Right atrium auricular region (tissue), 2 donors: ENCODE results near the gene ITGA1. TPM values are rescaled to one million over a fixed set of nuclear protein-coding genes. Genes with fewer than 3 reads are reported as not detected.

Experiments
- DNase-seq: peaks from one replicate; pipeline ENCODE4 v3.0.0-alpha.2; 2019; ENCODE audit warnings: low spot score
- H3K27ac ChIP-seq, 2 donors: fragments of 200-600 bp; sonication (generic); 1 replicate in 1 of 2; 2 replicates in 1 of 2; pipeline ENCODE4 v1.5.1; 2016 to 2019
- H3K27me3 ChIP-seq, 2 donors: fragments of 200-600 bp; sonication (generic); one replicate each; pipeline versions ENCODE4 v1.5.1 to v1.6.0; 2017 to 2019
- H3K36me3 ChIP-seq: fragments of 200-600 bp; sonication (generic); one replicate; pipeline ENCODE4 v1.5.1; 2016
- H3K4me1 ChIP-seq, 2 donors: fragments of 200-600 bp; sonication (generic); one replicate each; pipeline versions ENCODE4 v1.5.1 to v1.6.0; 2017 to 2019
- H3K4me3 ChIP-seq, 2 donors: fragments of 200-600 bp; sonication (generic); 1 replicate in 1 of 2; 2 replicates in 1 of 2; pipeline ENCODE4 v1.5.1; 2017 to 2019; ENCODE audit warnings: mild to moderate bottlenecking in 1 of 2, moderate library complexity in 1 of 2
- H3K9me3 ChIP-seq, 2 donors: fragments of 200-600 bp; sonication (generic); one replicate each; pipeline ENCODE4 v1.5.1; 2019
- total RNA-seq, 2 donors: library from RNA; depleted of rRNA; stranded (reverse); fragments of >200 nt; gene quantifications; one replicate each; pipeline ENCODE4 v1.1.0, GENCODE V29; 2016
- TF ChIP-seq, protein P1 (sequence below), 2 donors: fragments of 200-600 bp; sonication (generic); IDR thresholded peaks; one replicate each; pipeline ENCODE4 v1.5.1; 2019; ENCODE audit warnings: antibody characterized with exemption in 2 of 2

The ITGA1 gene
- total RNA-seq, 2 donors from 2014 or later = 13.2 to 26.8 TPM

- no peaks in the 10 kb centered on the region for H3K27me3 ChIP-seq
- H3K4me1 ChIP-seq = peaks cover 0 to 7% of the 10 kb centered on the region in 2 donors
- DNase-seq = no peak
- TF ChIP-seq, protein P1, sequence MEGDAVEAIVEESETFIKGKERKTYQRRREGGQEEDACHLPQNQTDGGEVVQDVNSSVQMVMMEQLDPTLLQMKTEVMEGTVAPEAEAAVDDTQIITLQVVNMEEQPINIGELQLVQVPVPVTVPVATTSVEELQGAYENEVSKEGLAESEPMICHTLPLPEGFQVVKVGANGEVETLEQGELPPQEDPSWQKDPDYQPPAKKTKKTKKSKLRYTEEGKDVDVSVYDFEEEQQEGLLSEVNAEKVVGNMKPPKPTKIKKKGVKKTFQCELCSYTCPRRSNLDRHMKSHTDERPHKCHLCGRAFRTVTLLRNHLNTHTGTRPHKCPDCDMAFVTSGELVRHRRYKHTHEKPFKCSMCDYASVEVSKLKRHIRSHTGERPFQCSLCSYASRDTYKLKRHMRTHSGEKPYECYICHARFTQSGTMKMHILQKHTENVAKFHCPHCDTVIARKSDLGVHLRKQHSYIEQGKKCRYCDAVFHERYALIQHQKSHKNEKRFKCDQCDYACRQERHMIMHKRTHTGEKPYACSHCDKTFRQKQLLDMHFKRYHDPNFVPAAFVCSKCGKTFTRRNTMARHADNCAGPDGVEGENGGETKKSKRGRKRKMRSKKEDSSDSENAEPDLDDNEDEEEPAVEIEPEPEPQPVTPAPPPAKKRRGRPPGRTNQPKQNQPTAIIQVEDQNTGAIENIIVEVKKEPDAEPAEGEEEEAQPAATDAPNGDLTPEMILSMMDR (IDR thresholded peaks at IDR 0.05) = no peak
- H3K9me3 ChIP-seq = no peaks in the 10 kb centered on the region
- H3K27ac ChIP-seq = no peak overlapping the region
- no peaks in the 10 kb centered on the region for H3K36me3 ChIP-seq
- H3K4me3 ChIP-seq = no peak overlapping the region
Measured at GRCh38 chr5:52880541-52880940, 92.8 kb downstream of the ITGA1 start.

DNA sequence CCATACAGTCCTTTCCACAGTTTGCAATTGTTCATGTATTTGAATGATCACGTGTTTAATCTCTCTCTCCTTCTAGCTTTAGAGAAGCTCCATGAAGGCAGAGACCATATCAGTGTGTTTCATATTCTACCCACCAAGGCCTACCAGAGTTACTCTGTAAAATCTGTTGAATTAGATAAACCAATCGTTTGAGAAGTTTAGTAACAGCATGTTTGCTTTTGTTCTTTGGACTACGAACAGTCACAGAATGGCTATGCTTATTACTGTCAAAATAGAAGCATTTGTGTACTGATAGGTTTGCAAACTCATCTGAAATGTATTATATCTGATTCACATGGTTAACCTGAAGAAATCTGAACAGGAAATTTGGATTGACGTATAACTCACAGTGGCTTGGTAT, 93.8 kb downstream of the ITGA1 start:
- H3K27me3 ChIP-seq = no peaks in the 10 kb centered on the region
- no peaks in the 10 kb centered on the region for H3K4me1 ChIP-seq
- H3K27ac ChIP-seq = no peak overlapping the region
- no peaks in the 10 kb centered on the region for H3K9me3 ChIP-seq
- no peak overlapping the region for H3K4me3 ChIP-seq
- TF ChIP-seq, protein P1 (IDR thresholded peaks at IDR 0.05) = no peak
- DNase-seq = no peak
- H3K36me3 ChIP-seq = no peaks in the 10 kb centered on the region

DNA sequence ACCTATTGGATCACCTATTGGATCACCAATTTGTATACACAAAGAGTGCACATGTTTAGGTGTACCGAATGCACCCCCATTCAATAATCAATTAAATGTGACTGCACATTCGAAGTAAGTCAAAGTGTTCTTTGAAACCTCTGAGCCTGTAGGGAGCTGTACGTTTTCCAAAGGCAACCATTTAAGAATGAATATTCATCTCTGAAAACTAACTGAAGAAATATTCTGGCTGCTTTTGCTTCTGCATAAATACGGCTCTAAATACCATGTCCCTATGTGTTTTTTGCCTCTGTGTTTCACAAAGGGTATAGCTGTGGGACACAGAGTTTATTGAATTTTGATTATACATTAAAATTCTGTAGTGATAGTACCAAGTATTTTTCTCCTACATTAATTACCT, 95.4 kb downstream of the ITGA1 start:
- Histone ChIP-seq H3K4me1 (no peaks in the 10 kb centered on the region), H3K4me3 (no peak overlapping the region), H3K27me3 (no peaks in the 10 kb centered on the region), H3K36me3 (peaks cover 6% of the 10 kb centered on the region), H3K9me3 (no peaks in the 10 kb centered on the region), H3K27ac (no peak overlapping the region)
- TF ChIP-seq, protein P1 (IDR thresholded peaks at IDR 0.05) = no peak
- DNase-seq = no peak

- DNase-seq = no peak
- no peak overlapping the region for H3K27ac ChIP-seq
- TF ChIP-seq, protein P1 (IDR thresholded peaks at IDR 0.05) = no peak
- H3K36me3 ChIP-seq = peaks cover 6% of the 10 kb centered on the region
- H3K27me3 ChIP-seq = no peaks in the 10 kb centered on the region
- H3K4me1 ChIP-seq = no peaks in the 10 kb centered on the region
- H3K9me3 ChIP-seq = no peaks in the 10 kb centered on the region
- no peak overlapping the region for H3K4me3 ChIP-seq
Measured at GRCh38 chr5:52884453-52884852, 96.7 kb downstream of the ITGA1 start.

DNA sequence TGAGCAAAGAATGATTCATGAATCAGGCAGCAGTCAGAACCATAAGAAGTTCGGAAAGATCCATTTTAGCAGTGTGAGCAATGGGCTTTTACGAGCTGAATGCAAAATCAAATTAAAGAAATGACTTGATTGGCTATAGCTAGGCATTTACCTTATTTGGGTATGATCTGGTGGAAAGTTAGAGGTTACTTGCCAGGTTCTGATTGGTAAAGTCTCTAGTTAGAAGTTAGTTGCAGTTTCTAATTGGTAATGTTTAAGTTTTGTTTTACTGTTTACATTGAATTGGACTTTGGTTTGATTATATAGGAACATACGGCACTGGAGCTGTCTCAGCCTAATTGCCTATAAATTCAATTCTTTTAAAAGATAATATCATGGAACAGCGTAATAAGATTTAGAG, 97.9 kb downstream of the ITGA1 start:
- TF ChIP-seq, protein P1 (IDR thresholded peaks at IDR 0.05) = no peak
- H3K27me3 ChIP-seq = no peaks in the 10 kb centered on the region
- no peaks in the 10 kb centered on the region for H3K4me1 ChIP-seq
- peaks cover 6% of the 10 kb centered on the region for H3K36me3 ChIP-seq
- H3K9me3 ChIP-seq = no peaks in the 10 kb centered on the region
- H3K27ac ChIP-seq = no peak overlapping the region
- no peak for DNase-seq
- H3K4me3 ChIP-seq = no peak overlapping the region

DNA sequence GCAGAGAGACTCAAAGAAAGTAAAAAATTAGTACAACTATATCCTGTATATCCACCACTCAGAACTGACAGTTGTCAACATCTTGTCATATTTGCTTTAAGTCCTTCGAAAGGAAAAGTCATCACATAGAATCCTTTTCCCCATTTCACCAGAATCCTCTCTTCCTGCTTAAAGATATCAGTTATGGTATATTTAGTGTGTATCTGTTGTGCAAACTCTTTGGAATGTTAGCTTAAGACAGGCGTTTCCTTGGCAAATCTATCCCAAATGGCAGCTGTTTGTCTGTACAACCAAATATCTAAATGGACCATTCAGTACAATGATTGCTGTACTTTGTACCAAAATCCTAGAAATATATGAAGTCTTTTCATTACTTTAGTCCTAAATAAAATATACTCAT, 98.5 kb downstream of the ITGA1 start:
- TF ChIP-seq, protein P1 (IDR thresholded peaks at IDR 0.05) = no peak
- H3K4me1 ChIP-seq = no peaks in the 10 kb centered on the region
- H3K27ac ChIP-seq = no peak overlapping the region
- no peak overlapping the region for H3K4me3 ChIP-seq
- DNase-seq = no peak
- H3K36me3 ChIP-seq = peaks cover 6% of the 10 kb centered on the region
- no peaks in the 10 kb centered on the region for H3K9me3 ChIP-seq
- no peaks in the 10 kb centered on the region for H3K27me3 ChIP-seq
